Measurements from ENCODE around the gene CLASP1. TPM values are rescaled to one million over a fixed set of nuclear protein-coding genes. Genes with fewer than 3 reads are reported as not detected.

CLASP1 gene
- polyA plus RNA-seq, 1 donor from 2014 or later: 16.0 TPM

GRCh38 chr2:121431214-121431613 is 218.0 kb downstream of the CLASP1 start:
- Mint-ChIP-seq H3K4me1 (no peaks in the 10 kb centered on the region), H3K9me3 (no peaks in the 10 kb centered on the region), H3K36me3 (peaks cover 15% of the 10 kb centered on the region), H3K4me3 (no peak overlapping the region), H3K27ac (peak overlapping the region in 1 of 3 donors; percentile 39), H3K27me3 (no peaks in the 10 kb centered on the region)

- no peaks in the 10 kb centered on the region for H3K9me3 Mint-ChIP-seq
- no peaks in the 10 kb centered on the region for H3K27me3 Mint-ChIP-seq
- H3K4me3 Mint-ChIP-seq: no peak overlapping the region
- no peaks in the 10 kb centered on the region for H3K4me1 Mint-ChIP-seq
- peak overlapping the region in 1 of 3 donors; percentile 67 for H3K27ac Mint-ChIP-seq
- peaks cover 15% of the 10 kb centered on the region for H3K36me3 Mint-ChIP-seq
Observed at GRCh38 chr2:121429927-121430520, 219.2 kb downstream of the CLASP1 start.

GRCh38 chr2:121429119-121429903 is 220.0 kb downstream of the CLASP1 start:
- Mint-ChIP-seq H3K4me1 (no peaks in the 10 kb centered on the region), H3K36me3 (peaks cover 13% of the 10 kb centered on the region), H3K4me3 (no peak overlapping the region), H3K9me3 (no peaks in the 10 kb centered on the region), H3K27ac (peak overlapping the region in 1 of 3 donors; percentile 67), H3K27me3 (no peaks in the 10 kb centered on the region)

GRCh38 chr2:121427187-121427689 is 222.0 kb downstream of the CLASP1 start:
- Mint-ChIP-seq H3K36me3 (peaks cover 13% of the 10 kb centered on the region), H3K4me3 (no peak overlapping the region), H3K27ac (no peak overlapping the region), H3K27me3 (no peaks in the 10 kb centered on the region), H3K4me1 (no peaks in the 10 kb centered on the region), H3K9me3 (no peaks in the 10 kb centered on the region)

- peak overlapping the region in 1 of 3 donors; percentile 48 for H3K27ac Mint-ChIP-seq
- H3K27me3 Mint-ChIP-seq: no peaks in the 10 kb centered on the region
- no peaks in the 10 kb centered on the region for H3K4me1 Mint-ChIP-seq
- no peak overlapping the region for H3K4me3 Mint-ChIP-seq
- no peaks in the 10 kb centered on the region for H3K9me3 Mint-ChIP-seq
- H3K36me3 Mint-ChIP-seq: peaks cover 2% of the 10 kb centered on the region
Observed at GRCh38 chr2:121420486-121420885, 228.8 kb downstream of the CLASP1 start.

GRCh38 chr2:121419081-121419699 is 230.1 kb downstream of the CLASP1 start:
- Mint-ChIP-seq H3K4me3 (no peak overlapping the region), H3K27me3 (no peaks in the 10 kb centered on the region), H3K4me1 (no peaks in the 10 kb centered on the region), H3K27ac (no peak overlapping the region), H3K36me3 (peaks cover 2% of the 10 kb centered on the region), H3K9me3 (no peaks in the 10 kb centered on the region)

GRCh38 chr2:121418494-121419058 is 230.7 kb downstream of the CLASP1 start:
- Mint-ChIP-seq H3K9me3 (no peaks in the 10 kb centered on the region), H3K36me3 (peaks cover 2% of the 10 kb centered on the region), H3K4me1 (no peaks in the 10 kb centered on the region), H3K27ac (peak overlapping the region in 1 of 3 donors; percentile 62), H3K27me3 (no peaks in the 10 kb centered on the region), H3K4me3 (no peak overlapping the region)

- no peak overlapping the region for H3K27ac Mint-ChIP-seq
Observed at GRCh38 chr2:121417826-121418225, 231.4 kb downstream of the CLASP1 start.

GRCh38 chr2:121415727-121416126 is 233.5 kb downstream of the CLASP1 start:
- H3K4me1 Mint-ChIP-seq: no peaks in the 10 kb centered on the region
- H3K4me3 Mint-ChIP-seq: no peak overlapping the region
- no peaks in the 10 kb centered on the region for H3K27me3 Mint-ChIP-seq
- H3K36me3 Mint-ChIP-seq: no peaks in the 10 kb centered on the region
- no peak overlapping the region for H3K27ac Mint-ChIP-seq
- no peaks in the 10 kb centered on the region for H3K9me3 Mint-ChIP-seq

More at GRCh38 chr2:121417826-121418225, 231.4 kb downstream of the CLASP1 start:
- no peak overlapping the region for H3K4me3 Mint-ChIP-seq
- H3K9me3 Mint-ChIP-seq: no peaks in the 10 kb centered on the region
- no peaks in the 10 kb centered on the region for H3K27me3 Mint-ChIP-seq
- peaks cover 2% of the 10 kb centered on the region for H3K36me3 Mint-ChIP-seq
- H3K4me1 Mint-ChIP-seq: no peaks in the 10 kb centered on the region

GRCh38 chr2:121412349-121412748 is 236.9 kb downstream of the CLASP1 start:
- Mint-ChIP-seq H3K27me3 (no peaks in the 10 kb centered on the region), H3K9me3 (no peaks in the 10 kb centered on the region), H3K27ac (no peak overlapping the region), H3K4me1 (no peaks in the 10 kb centered on the region), H3K36me3 (no peaks in the 10 kb centered on the region), H3K4me3 (no peak overlapping the region)

- Mint-ChIP-seq H3K4me1 (no peaks in the 10 kb centered on the region), H3K27me3 (no peaks in the 10 kb centered on the region), H3K4me3 (no peak overlapping the region), H3K27ac (no peak overlapping the region), H3K9me3 (no peaks in the 10 kb centered on the region), H3K36me3 (peaks cover 1% of the 10 kb centered on the region)
Observed at GRCh38 chr2:121409966-121410365, 239.3 kb downstream of the CLASP1 start.

- H3K4me1 Mint-ChIP-seq: no peaks in the 10 kb centered on the region
- H3K27ac Mint-ChIP-seq: no peak overlapping the region
- no peak overlapping the region for H3K4me3 Mint-ChIP-seq
- H3K9me3 Mint-ChIP-seq: no peaks in the 10 kb centered on the region
- H3K36me3 Mint-ChIP-seq: peaks cover 1% of the 10 kb centered on the region
- no peaks in the 10 kb centered on the region for H3K27me3 Mint-ChIP-seq
Observed at GRCh38 chr2:121409388-121409787, 239.9 kb downstream of the CLASP1 start.

- Mint-ChIP-seq H3K4me3 (no peak overlapping the region), H3K9me3 (no peaks in the 10 kb centered on the region), H3K27me3 (no peaks in the 10 kb centered on the region), H3K4me1 (no peaks in the 10 kb centered on the region), H3K27ac (no peak overlapping the region), H3K36me3 (peaks cover 3% of the 10 kb centered on the region)
Observed at GRCh38 chr2:121408641-121409040, 240.6 kb downstream of the CLASP1 start.

- Mint-ChIP-seq H3K9me3 (no peaks in the 10 kb centered on the region), H3K4me3 (no peak overlapping the region), H3K27me3 (no peaks in the 10 kb centered on the region), H3K27ac (no peak overlapping the region), H3K4me1 (peaks cover 0 to 2% (median 0%) of the 10 kb centered on the region in 3 donors), H3K36me3 (peaks cover 8% of the 10 kb centered on the region)
Observed at GRCh38 chr2:121405233-121405632, 244.0 kb downstream of the CLASP1 start.

GRCh38 chr2:121400201-121400600 is 249.1 kb downstream of the CLASP1 start:
- Mint-ChIP-seq H3K27me3 (no peaks in the 10 kb centered on the region), H3K4me1 (peaks cover 0 to 2% (median 0%) of the 10 kb centered on the region in 3 donors), H3K9me3 (no peaks in the 10 kb centered on the region), H3K27ac (no peak overlapping the region), H3K36me3 (peaks cover 11% of the 10 kb centered on the region), H3K4me3 (no peak overlapping the region)
